ENCODE data around the gene ACTN3. TPM values are rescaled to one million over a fixed set of nuclear protein-coding genes. Genes with fewer than 3 reads are reported as not detected.

Gene ACTN3
- total RNA-seq: under 0.01 and 0.30 TPM in 2 replicates

DNA sequence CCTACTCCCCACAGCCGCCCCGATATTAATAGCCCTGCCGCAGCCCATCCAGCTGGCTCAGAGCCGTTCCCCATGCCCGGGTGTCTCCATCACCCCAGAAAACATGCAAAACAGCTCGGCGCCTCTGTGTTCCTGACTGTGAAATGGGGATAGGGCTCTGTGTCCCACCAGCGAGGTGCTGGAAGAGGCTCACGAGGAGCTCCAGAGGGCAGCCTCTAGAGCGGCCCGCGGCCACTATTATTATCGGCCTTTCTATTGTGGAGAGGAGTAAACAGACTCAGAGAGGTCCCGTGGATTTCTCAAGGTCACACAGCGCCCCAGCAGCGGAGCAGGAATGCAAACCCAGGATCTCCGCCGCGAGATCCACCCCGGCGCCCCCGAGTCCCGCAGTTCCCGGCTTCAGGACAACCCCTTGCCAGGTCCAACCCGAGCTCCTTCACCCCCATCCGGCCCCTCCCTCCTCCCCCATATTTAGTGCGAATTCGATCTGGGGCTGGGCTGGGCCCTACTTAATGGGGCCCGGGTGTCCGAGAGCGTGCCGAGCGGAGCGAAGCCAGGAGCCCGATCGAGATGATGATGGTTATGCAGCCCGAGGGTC is at the start of gene ACTN3:
Gene ACTN3, plus strand, starts transcription at position 536 of the 598 bp plus-strand sequence. Its CDS starts 35 bp downstream, at position 571.

GRCh38 chr11:66510271-66510989 is 36.3 kb upstream of the ACTN3 start, which contains the start of gene BBS1:
TSS of gene BBS1 (plus strand) at chr11:66510635. CDS start at chr11:66510660, 25 bp downstream.

DNA sequence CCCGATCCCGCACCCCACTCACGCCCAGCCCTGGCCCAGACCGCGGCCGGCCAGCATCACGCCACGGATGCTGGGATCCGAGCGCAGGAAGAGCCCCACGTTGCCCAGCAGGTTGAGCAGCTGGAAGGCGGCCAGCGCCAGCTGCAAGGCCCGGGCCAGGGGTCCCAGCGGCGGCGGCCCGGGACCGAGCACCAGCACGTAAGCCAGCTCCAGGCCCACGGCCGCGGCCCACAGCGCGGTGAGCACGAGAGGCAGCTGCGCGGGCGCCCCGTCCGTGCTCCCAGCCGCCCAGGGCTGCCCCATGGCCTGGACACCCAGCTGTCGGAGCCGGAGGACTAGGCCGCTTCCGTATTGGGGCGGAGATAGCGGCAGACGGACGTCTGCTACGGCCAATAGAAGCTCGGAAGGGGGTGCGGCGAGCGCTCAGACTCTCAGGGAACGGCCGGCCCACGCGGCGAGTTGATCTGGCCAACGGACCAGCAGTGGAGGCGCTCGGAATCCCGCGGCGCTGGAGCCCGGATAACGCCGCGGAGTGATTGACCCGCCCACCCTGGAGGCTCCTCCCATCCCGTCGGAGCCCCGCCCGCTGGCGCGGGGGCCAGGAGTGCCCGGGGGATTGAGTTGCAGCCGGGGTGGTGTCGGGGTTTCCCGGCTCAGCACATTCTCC is 869 bp upstream of the ACTN3 start, which contains the start of gene ZDHHC24:
Gene ZDHHC24, minus strand, starts transcription at position 348 of the 667 bp plus-strand sequence. Its CDS starts 45 bp downstream, at position 303.

GRCh38 chr11:66568124-66568916 is 21.6 kb downstream of the ACTN3 start, which contains the start of gene CTSF:
TSS of gene CTSF (minus strand) at chr11:66568606. CDS start at chr11:66568486, 120 bp downstream.

GRCh38 chr11:66592457-66593302 is 46.0 kb downstream of the ACTN3 start, which contains the start of the genes CCDC87 and CCS:
TSS of gene CCDC87 (minus strand) at chr11:66593063. CDS start at chr11:66593015, 48 bp downstream.
TSS of gene CCS (plus strand) at chr11:66593185. CDS start at chr11:66593262, 77 bp downstream.

Other genes with a start within 250 kb of the ACTN3 start
- 0.65 and 1.2 TPM in 2 replicates for gene CD248, start 229.9 kb upstream of the ACTN3 start, total RNA-seq
- gene RIN1, start 210.5 kb upstream of the ACTN3 start, total RNA-seq: 4.9 and 8.1 TPM in 2 replicates
- 75.7 and 89.8 TPM in 2 replicates for gene BRMS1, start 201.8 kb upstream of the ACTN3 start, total RNA-seq
- gene B4GAT1, start 199.3 kb upstream of the ACTN3 start, total RNA-seq: 35.4 and 36.5 TPM in 2 replicates
- 0.76 and 0.97 TPM in 2 replicates for gene SLC29A2, start 175.1 kb upstream of the ACTN3 start, total RNA-seq
- gene NPAS4, start 125.9 kb upstream of the ACTN3 start, total RNA-seq: not detected in 2 replicates
- gene MRPL11, start 108.1 kb upstream of the ACTN3 start, total RNA-seq: 55.9 and 81.8 TPM in 2 replicates
- 2.9 and 3.2 TPM in 2 replicates for gene PELI3, start 80.0 kb upstream of the ACTN3 start, total RNA-seq
- 50.8 and 58.8 TPM in 2 replicates for gene DPP3, start 66.5 kb upstream of the ACTN3 start, total RNA-seq
- 17.9 and 23.4 TPM in 2 replicates for gene BBS1, start 36.3 kb upstream of the ACTN3 start, total RNA-seq
- gene ZDHHC24, start 855 bp upstream of the ACTN3 start, total RNA-seq: 16.7 and 18.8 TPM in 2 replicates
- gene CTSF, start 21.7 kb downstream of the ACTN3 start, total RNA-seq: 13.3 and 17.2 TPM in 2 replicates
- under 0.01 and 0.15 TPM in 2 replicates for gene CCDC87, start 46.2 kb downstream of the ACTN3 start, total RNA-seq
- gene CCS, start 46.3 kb downstream of the ACTN3 start, total RNA-seq: 46.4 and 49.2 TPM in 2 replicates
- 16.6 and 41.8 TPM in 2 replicates for gene RBM14, start 69.7 kb downstream of the ACTN3 start, total RNA-seq
- gene RBM4, start 91.8 kb downstream of the ACTN3 start, total RNA-seq: 118 and 149 TPM in 2 replicates
- 15.3 and 22.9 TPM in 2 replicates for gene RBM4B, start 131.0 kb downstream of the ACTN3 start, total RNA-seq
- gene SPTBN2, start 182.3 kb downstream of the ACTN3 start, total RNA-seq: 26.3 and 38.3 TPM in 2 replicates

All from epithelial cell of umbilical artery (primary cell).